HFF-Myc (cell line): ENCODE results near the gene OR6B3.

ENCODE experiments used
- DNase-seq: peaks from one replicate; pipeline ENCODE4 v3.0.0-alpha.2; 2011; ENCODE audit warnings: low read depth; ENCODE audit errors: extremely low read depth
- H3K4me3 ChIP-seq: replicated peaks from 2 replicates; pipeline ENCODE4 v1.5.1; 2011; ENCODE audit warnings: low read depth, mild to moderate bottlenecking, control low read depth, low read length
- TF ChIP-seq, protein P1 (sequence below): IDR thresholded peaks from 2 replicates; pipeline ENCODE4 v1.5.1; 2012; ENCODE audit warnings: mild to moderate bottlenecking, low read depth, low read length, control low read depth; ENCODE audit errors: missing control alignments

The OR6B3 gene

GRCh38 chr2:240053173-240054155, at the start of gene OR6B3:
TSS of gene OR6B3 (minus strand) at chr2:240053521.
- TF ChIP-seq, protein P1, sequence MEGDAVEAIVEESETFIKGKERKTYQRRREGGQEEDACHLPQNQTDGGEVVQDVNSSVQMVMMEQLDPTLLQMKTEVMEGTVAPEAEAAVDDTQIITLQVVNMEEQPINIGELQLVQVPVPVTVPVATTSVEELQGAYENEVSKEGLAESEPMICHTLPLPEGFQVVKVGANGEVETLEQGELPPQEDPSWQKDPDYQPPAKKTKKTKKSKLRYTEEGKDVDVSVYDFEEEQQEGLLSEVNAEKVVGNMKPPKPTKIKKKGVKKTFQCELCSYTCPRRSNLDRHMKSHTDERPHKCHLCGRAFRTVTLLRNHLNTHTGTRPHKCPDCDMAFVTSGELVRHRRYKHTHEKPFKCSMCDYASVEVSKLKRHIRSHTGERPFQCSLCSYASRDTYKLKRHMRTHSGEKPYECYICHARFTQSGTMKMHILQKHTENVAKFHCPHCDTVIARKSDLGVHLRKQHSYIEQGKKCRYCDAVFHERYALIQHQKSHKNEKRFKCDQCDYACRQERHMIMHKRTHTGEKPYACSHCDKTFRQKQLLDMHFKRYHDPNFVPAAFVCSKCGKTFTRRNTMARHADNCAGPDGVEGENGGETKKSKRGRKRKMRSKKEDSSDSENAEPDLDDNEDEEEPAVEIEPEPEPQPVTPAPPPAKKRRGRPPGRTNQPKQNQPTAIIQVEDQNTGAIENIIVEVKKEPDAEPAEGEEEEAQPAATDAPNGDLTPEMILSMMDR = no peak
- no peak within 1 kb of the TSS for H3K4me3 ChIP-seq
- DNase-seq = no peak

- TF ChIP-seq, protein P1 = no peak
- no peak for DNase-seq
- no peak overlapping the region for H3K4me3 ChIP-seq
Observed at GRCh38 chr2:240098349-240098748, 45.0 kb upstream of the OR6B3 start.

GRCh38 chr2:240095556-240096523, 42.5 kb upstream of the OR6B3 start:
- TF ChIP-seq, protein P1 = no peak
- no peak for DNase-seq
- no peak overlapping the region for H3K4me3 ChIP-seq

DNA sequence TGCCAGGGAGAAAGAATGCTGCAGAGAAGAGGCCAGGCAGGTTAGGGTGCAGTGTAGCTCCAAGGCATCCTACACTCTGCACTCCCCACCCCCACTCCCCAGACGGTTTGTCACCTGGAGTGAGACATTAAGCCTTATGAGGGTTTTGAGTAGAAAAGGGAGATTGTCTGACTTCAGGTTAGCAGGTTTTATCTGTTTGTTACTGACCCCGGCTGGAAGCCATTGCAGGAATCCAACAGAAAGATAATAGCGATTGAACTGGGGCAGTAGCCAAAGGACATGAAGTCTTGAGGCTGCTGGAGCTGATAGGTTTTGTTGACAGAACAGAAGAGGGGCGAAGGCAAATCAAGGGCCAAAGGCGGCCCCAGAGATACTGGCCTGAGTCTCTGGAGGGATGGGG, 36.0 kb upstream of the OR6B3 start:
- TF ChIP-seq, protein P1 = no peak
- no peak for DNase-seq
- no peak overlapping the region for H3K4me3 ChIP-seq

- DNase-seq = no peak
- H3K4me3 ChIP-seq = no peak overlapping the region
- TF ChIP-seq, protein P1 = no peak
Observed at GRCh38 chr2:240086563-240086962, 33.2 kb upstream of the OR6B3 start.

DNA sequence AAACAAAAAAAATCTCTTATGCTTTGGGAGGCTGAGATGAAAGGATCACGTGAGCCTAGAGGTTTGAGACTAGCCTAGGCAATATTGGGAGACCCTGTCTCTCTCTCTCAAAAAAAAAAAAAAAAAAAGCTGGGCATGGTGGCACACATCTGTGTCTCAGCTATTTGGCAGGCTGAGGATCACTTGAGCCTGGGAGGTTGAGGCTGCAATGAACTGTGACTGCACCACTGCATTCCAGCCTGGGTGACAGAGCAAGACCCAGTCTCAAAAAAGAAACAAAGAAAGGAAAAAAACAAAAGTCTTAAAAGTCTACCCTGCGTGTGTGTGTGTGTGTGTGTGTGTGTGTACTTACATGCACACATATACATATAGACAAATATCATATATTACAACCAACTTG, 25.3 kb upstream of the OR6B3 start:
- no peak overlapping the region for H3K4me3 ChIP-seq
- no peak for DNase-seq
- TF ChIP-seq, protein P1 = no peak
